HepG2 (cell line): ENCODE measurements around the gene ADGRG1. TPM values are rescaled to one million over a fixed set of nuclear protein-coding genes. Genes with fewer than 3 reads are reported as not detected.

ENCODE experiments used
- ATAC-seq: fragments of 200-7000 bp; cut with Tn5 transposase; 3 replicates; pipeline ENCODE4 v1.9.1; 2020; ENCODE audit warnings: mild to moderate bottlenecking, moderate library complexity
- BruUV-seq: library from RNA; stranded (reverse); fragments of 400-500 nt; replicated peaks from 2 replicates; lab custom pipeline; 2021; lab: Mats Ljungman, UMichigan
- CTCF ChIA-PET: fragments of 300-600 bp; formaldehyde crosslinking; extraction: SDS; loops from one replicate; lab custom pipeline; 2021; ENCODE audit warnings: low total read pairs, inconsistent platforms, low intra/inter-chr PET ratio; lab: Yijun Ruan, JAX
- POLR2A ChIA-PET: fragments of 350-600 bp; sonication (Branson Sonifier 250); formaldehyde crosslinking; loops from one replicate; lab custom pipeline; 2020; ENCODE audit warnings: antibody characterized with exemption, inconsistent platforms; lab: Yijun Ruan, JAX
- DNase-seq: peaks from one replicate; pipeline ENCODE4 v3.0.0-alpha.2; 2015; ENCODE audit warnings: low spot score
- FAIRE-seq: peaks from 3 replicates; lab custom pipeline; 2011; peaks lifted over from hg19 to GRCh38; lab: Jason Lieb, UNC
- H2AFZ ChIP-seq: one replicate; pipeline ENCODE4 v1.6.1; 2011; ENCODE audit warnings: low read length, inconsistent platforms
- H3K27ac ChIP-seq: fragments of 300-600 bp; 3 replicates; pipeline ENCODE4 v1.8.0; 2011; ENCODE audit warnings: mixed run types, mild to moderate bottlenecking, mixed read lengths, low read length, inconsistent platforms; ENCODE audit not compliant: insufficient read depth; ENCODE audit errors: extremely low read length
- H3K27me3 ChIP-seq, 2 experiments: fragments of 200-600 bp in 1 of 2; 2 replicates in 1 of 2; 3 replicates in 1 of 2; pipeline versions ENCODE4 v1.6.0 to v1.8.0; 2011; ENCODE audit warnings: low read length in 2 of 2, mild to moderate bottlenecking in 2 of 2, moderate library complexity in 2 of 2, inconsistent platforms in 1 of 2; ENCODE audit not compliant: insufficient read depth in 2 of 2, control insufficient read depth in 1 of 2
- H3K36me3 ChIP-seq, 2 experiments: fragments of 200-600 bp in 1 of 2; replicated peaks in 1 of 2; 2 replicates in 1 of 2; 3 replicates in 1 of 2; pipeline versions ENCODE4 v1.5.1 to v1.8.0; 2011; ENCODE audit warnings: low read length in 2 of 2, inconsistent platforms in 1 of 2; ENCODE audit not compliant: insufficient read depth in 2 of 2, control insufficient read depth in 1 of 2
- H3K4me1 ChIP-seq: 2 replicates; pipeline ENCODE4 v1.5.1; 2012; ENCODE audit warnings: low read length, inconsistent platforms; ENCODE audit not compliant: insufficient read depth
- H3K4me2 ChIP-seq: 2 replicates; pipeline ENCODE4 v1.6.0; 2011; ENCODE audit warnings: low read depth, low read length, inconsistent platforms
- H3K4me3 ChIP-seq, 3 experiments: fragments of 200-600 bp in 1 of 3; sonication (generic), shearing (Covaris generic) in 1 of 3; replicated peaks in 1 of 3; 2 replicates each; pipeline ENCODE4 v1.5.1; 2011 to 2016; ENCODE audit warnings: low read length in 3 of 3, inconsistent platforms in 2 of 3, low read depth in 2 of 3, mild to moderate bottlenecking in 2 of 3, control low read depth in 1 of 3, mixed read lengths in 1 of 3; ENCODE audit not compliant: insufficient read depth in 1 of 3
- H3K79me2 ChIP-seq: one replicate; pipeline ENCODE4 v1.6.1; 2011; ENCODE audit warnings: low read length, inconsistent platforms; ENCODE audit not compliant: insufficient read depth
- H3K9ac ChIP-seq: 2 replicates; pipeline ENCODE4 v1.6.0; 2011; ENCODE audit warnings: mild to moderate bottlenecking, low read depth, low read length, inconsistent platforms; ENCODE audit not compliant: insufficient read depth
- H3K9me3 ChIP-seq: 2 replicates; pipeline ENCODE4 v1.5.1; 2012; ENCODE audit warnings: mild to moderate bottlenecking, low read length
- H4K20me1 ChIP-seq: 2 replicates; pipeline ENCODE4 v1.6.0; 2011; ENCODE audit warnings: inconsistent platforms, mild to moderate bottlenecking, low read length, moderate library complexity; ENCODE audit not compliant: insufficient read depth
- EP300 ChIP-seq, 3 experiments: sonication (generic) in 1 of 3; formaldehyde crosslinking in 1 of 3; IDR thresholded peaks; 2 replicates each; pipeline versions ENCODE4 v1.5.1 to v1.6.1; 2011 to 2020; ENCODE audit warnings: low read depth in 2 of 3, low read length in 2 of 3, borderline replicate concordance in 1 of 3, improper control_type of control experiment in 1 of 3, mild to moderate bottlenecking in 1 of 3, missing genetic modification reagents in 1 of 3, moderate library complexity in 1 of 3
- MTF2 ChIP-seq: sonication (generic); formaldehyde crosslinking; IDR thresholded peaks from 2 replicates; pipeline ENCODE4 v1.5.0; 2020; ENCODE audit warnings: missing genetic modification reagents, borderline replicate concordance
- PITX1 ChIP-seq: sonication (generic); formaldehyde crosslinking; IDR thresholded peaks from 2 replicates; pipeline ENCODE4 v1.5.1; 2020; ENCODE audit warnings: mild to moderate bottlenecking, missing genetic modification reagents
- RFXAP ChIP-seq: sonication (generic); formaldehyde crosslinking; IDR thresholded peaks from 2 replicates; pipeline ENCODE4 v1.4.0; 2020; ENCODE audit warnings: missing genetic modification reagents, borderline replicate concordance
- ZNF121 ChIP-seq: sonication (generic); formaldehyde crosslinking; IDR thresholded peaks from 2 replicates; pipeline ENCODE4 v1.5.0; 2020; ENCODE audit warnings: mild to moderate bottlenecking, missing genetic modification reagents
- ZNF605 ChIP-seq: sonication (generic); formaldehyde crosslinking; IDR thresholded peaks from 2 replicates; pipeline ENCODE4 v1.8.0; 2022; ENCODE audit warnings: mild to moderate bottlenecking, missing genetic modification reagents
- ZNF883 ChIP-seq: sonication (generic); formaldehyde crosslinking; IDR thresholded peaks from 2 replicates; pipeline ENCODE4 v1.5.1; 2020; ENCODE audit warnings: mild to moderate bottlenecking, missing genetic modification reagents; ENCODE audit errors: not compliant biosample characterization
- ZSCAN9 ChIP-seq: IDR thresholded peaks from 2 replicates; pipeline ENCODE4 v1.6.1; 2016; ENCODE audit warnings: borderline replicate concordance
- WGBS: methylation state at CpG from one replicate; pipeline ENCODE4 v1.1.6; 2017; ENCODE audit warnings: low lambda C conversion rate; 5-methylcytosine and 5-hydroxymethylcytosine counted together
- in situ Hi-C: cut with HindIII; loops from 2 replicates; pipeline ENCODE4 v1.10.0; 2017; ENCODE audit warnings: low pct_unique_long_range_greater_than_20kb; ENCODE audit not compliant: extremely low pct_ligation_motif_present
- intact Hi-C: fragments of 100-400 bp; cut with micrococcal nuclease; formaldehyde crosslinking; loops from one replicate; pipeline ENCODE4 v1.10.0; 2022; ENCODE audit not compliant: unreplicated experiment
- polyA plus RNA-seq, 8 experiments: library from polyadenylated mRNA; depleted of rRNA in 3 of 8; stranded (reverse) in 7 of 8; unstranded in 1 of 8; fragments of >200 nt; fragmentation: Illumina TruSeq in 4 of 8; extraction: Trizol in 4 of 8; gene quantifications; 2 replicates each; pipeline versions ENCODE4 v1.2.1 to v1.2.3, GENCODE V29; 2011 to 2016; ENCODE audit warnings: low read depth in 4 of 8, missing spikeins in 1 of 8, mixed read lengths in 1 of 8; ENCODE audit not compliant: insufficient read depth in 1 of 8
- total RNA-seq, 5 experiments: library from RNA; depleted of rRNA; stranded (reverse); fragments of >200 nt; fragmentation: Illumina TruSeq; extraction: Trizol; gene quantifications; 2 replicates each; pipeline ENCODE4 v1.2.3, GENCODE V29; 2016; ENCODE audit warnings: low read depth in 1 of 5
- TF ChIP-seq, protein P1 (sequence below): sonication (generic); formaldehyde crosslinking; IDR thresholded peaks from 2 replicates; pipeline ENCODE4 v1.9.0; 2022; ENCODE audit warnings: missing genetic modification reagents, mild to moderate bottlenecking, borderline replicate concordance
- TF ChIP-seq, protein P2 (sequence below): sonication (generic); formaldehyde crosslinking; IDR thresholded peaks from 2 replicates; pipeline ENCODE4 v1.5.1; 2020; ENCODE audit warnings: missing genetic modification reagents, mild to moderate bottlenecking, borderline replicate concordance
- TF ChIP-seq, protein P3 (sequence below): sonication (generic); formaldehyde crosslinking; IDR thresholded peaks from 2 replicates; pipeline ENCODE4 v1.5.1; 2020; ENCODE audit warnings: mild to moderate bottlenecking, missing genetic modification reagents

ADGRG1 gene
- total and polyA plus RNA-seq, 2 of the 13 experiments (the other 11 are each of a cell fraction or from before 2014, with no cell fraction given): 2.7 to 5.9 TPM

GRCh38 chr16:57619606-57620334 lies 8.7 kb upstream of the ADGRG1 start (continued):
- TF ChIP-seq RFXAP (CRISPR knock-in tag) (no peak), ZNF883 (CRISPR knock-in tag) (peak; percentile 36), ZSCAN9 (CRISPR knock-in tag) (peak; percentile 61; the same call in 1 of the 2 replicates)
- TF ChIP-seq, protein P1, sequence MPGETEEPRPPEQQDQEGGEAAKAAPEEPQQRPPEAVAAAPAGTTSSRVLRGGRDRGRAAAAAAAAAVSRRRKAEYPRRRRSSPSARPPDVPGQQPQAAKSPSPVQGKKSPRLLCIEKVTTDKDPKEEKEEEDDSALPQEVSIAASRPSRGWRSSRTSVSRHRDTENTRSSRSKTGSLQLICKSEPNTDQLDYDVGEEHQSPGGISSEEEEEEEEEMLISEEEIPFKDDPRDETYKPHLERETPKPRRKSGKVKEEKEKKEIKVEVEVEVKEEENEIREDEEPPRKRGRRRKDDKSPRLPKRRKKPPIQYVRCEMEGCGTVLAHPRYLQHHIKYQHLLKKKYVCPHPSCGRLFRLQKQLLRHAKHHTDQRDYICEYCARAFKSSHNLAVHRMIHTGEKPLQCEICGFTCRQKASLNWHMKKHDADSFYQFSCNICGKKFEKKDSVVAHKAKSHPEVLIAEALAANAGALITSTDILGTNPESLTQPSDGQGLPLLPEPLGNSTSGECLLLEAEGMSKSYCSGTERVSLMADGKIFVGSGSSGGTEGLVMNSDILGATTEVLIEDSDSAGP (CRISPR knock-in tag): peak; percentile 42; the same call in 1 of the 2 replicates
- TF ChIP-seq, protein P2, sequence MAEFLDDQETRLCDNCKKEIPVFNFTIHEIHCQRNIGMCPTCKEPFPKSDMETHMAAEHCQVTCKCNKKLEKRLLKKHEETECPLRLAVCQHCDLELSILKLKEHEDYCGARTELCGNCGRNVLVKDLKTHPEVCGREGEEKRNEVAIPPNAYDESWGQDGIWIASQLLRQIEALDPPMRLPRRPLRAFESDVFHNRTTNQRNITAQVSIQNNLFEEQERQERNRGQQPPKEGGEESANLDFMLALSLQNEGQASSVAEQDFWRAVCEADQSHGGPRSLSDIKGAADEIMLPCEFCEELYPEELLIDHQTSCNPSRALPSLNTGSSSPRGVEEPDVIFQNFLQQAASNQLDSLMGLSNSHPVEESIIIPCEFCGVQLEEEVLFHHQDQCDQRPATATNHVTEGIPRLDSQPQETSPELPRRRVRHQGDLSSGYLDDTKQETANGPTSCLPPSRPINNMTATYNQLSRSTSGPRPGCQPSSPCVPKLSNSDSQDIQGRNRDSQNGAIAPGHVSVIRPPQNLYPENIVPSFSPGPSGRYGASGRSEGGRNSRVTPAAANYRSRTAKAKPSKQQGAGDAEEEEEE: no peak

- peak overlapping the region; percentile 60 to 78 (median 64) for H3K4me3 ChIP-seq
- POLR2A ChIA-PET: interaction anchor here (1.0 to 8.7 kb wide), 4 partner anchors 8 to 20 kb away, joined by 3 to 127 read pairs (median 48); partner anchors contain the start of gene ADGRG1
- intact Hi-C loops: no loop called here
- TF ChIP-seq, protein P3, sequence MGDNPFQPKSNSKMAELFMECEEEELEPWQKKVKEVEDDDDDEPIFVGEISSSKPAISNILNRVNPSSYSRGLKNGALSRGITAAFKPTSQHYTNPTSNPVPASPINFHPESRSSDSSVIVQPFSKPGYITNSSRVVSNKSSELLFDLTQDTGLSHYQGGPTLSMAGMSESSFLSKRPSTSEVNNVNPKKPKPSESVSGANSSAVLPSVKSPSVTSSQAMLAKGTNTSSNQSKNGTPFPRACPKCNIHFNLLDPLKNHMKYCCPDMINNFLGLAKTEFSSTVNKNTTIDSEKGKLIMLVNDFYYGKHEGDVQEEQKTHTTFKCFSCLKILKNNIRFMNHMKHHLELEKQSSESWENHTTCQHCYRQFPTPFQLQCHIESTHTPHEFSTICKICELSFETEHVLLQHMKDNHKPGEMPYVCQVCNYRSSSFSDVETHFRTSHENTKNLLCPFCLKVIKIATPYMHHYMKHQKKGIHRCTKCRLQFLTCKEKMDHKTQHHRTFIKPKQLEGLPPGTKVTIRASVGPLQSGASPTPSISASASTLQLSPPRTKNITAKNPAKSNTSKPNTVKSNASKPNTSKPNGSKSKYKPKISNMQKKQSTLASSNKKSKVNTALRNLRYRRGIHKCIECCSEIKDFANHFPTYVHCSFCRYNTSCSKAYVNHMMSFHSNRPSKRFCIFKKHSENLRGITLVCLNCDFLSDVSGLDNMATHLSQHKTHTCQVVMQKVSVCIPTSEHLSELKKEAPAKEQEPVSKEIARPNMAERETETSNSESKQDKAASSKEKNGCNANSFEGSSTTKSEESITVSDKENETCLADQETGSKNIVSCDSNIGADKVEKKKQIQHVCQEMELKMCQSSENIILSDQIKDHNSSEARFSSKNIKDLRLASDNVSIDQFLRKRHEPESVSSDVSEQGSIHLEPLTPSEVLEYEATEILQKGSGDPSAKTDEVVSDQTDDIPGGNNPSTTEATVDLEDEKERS (CRISPR knock-in tag): 0 out of 2 replicates have a peak, but pooled peaks have one; percentile 23
- TF ChIP-seq MTF2: no peak
- 0 out of 2 replicates have a peak, but pooled peaks have one; percentile 7 for TF ChIP-seq ZNF605 (CRISPR knock-in tag)
- peak; percentile 3; the same call in 1 of the 2 replicates for TF ChIP-seq PITX1 (CRISPR knock-in tag)
- TF ChIP-seq ZNF121: no peak
- TF ChIP-seq EP300 (IDR thresholded peaks at IDR 0.05; ENCODE audit: low read depth in 2 of 2, low read length in 2 of 2): no peak
- no peak for TF ChIP-seq EP300 (CRISPR knock-in tag; IDR thresholded peaks at IDR 0.05; ENCODE audit: borderline replicate concordance)
These were observed 7.8 kb upstream of the ADGRG1 start for GRCh38 chr16:57620335-57621231.

More at GRCh38 chr16:57620335-57621231, 7.8 kb upstream of the ADGRG1 start:
- peak; percentile 38 for ATAC-seq
- CTCF ChIA-PET: interaction anchor here (4.1 kb wide), 1 partner anchor 28 kb away, joined by 21 read pairs; no protein-coding TSS in a partner anchor
- peak overlapping the region; percentile 50 for H3K9ac ChIP-seq
- peaks cover 89% of the 10 kb centered on the region for H3K4me1 ChIP-seq
- H2AFZ ChIP-seq: peak overlapping the region; percentile 11
- no peak for DNase-seq
- no TSS peak for BruUV-seq
- no peak for FAIRE-seq
- peak overlapping the region; percentile 88 for H3K4me2 ChIP-seq
- H4K20me1 ChIP-seq: no peaks in the 10 kb centered on the region
- no peaks in the 10 kb centered on the region for H3K9me3 ChIP-seq
- H3K36me3 ChIP-seq: no peaks in the 10 kb centered on the region
- no peaks in the 10 kb centered on the region; a peak in 2 of 5 replicates for H3K27me3 ChIP-seq
- H3K79me2 ChIP-seq: no peaks in the 10 kb centered on the region
- 7% methylated on average over 18 of the region's 27 CpGs for WGBS
- no peak overlapping the region for H3K27ac ChIP-seq
- in situ Hi-C loops: no loop called here
